ENCODE measurements around the gene DACT2.

GRCh38 chr6:168279403-168279935 is 40.1 kb downstream of the DACT2 start:
- TF ChIP-seq FOXP1 (CRISPR knock-in tag; IDR thresholded peaks at IDR 0.05) (no peak), MAX (CRISPR knock-in tag; IDR thresholded peaks at IDR 0.05) (no peak), TCF7L2 (IDR thresholded peaks at IDR 0.05; ENCODE audit: low read depth, low read length) (no peak), USF2 (CRISPR knock-in tag; IDR thresholded peaks at IDR 0.05) (no peak), RCOR1 (IDR thresholded peaks at IDR 0.05; ENCODE audit: borderline replicate concordance in 1 of 2, low read depth in 2 of 2, low read length in 2 of 2) (no peak), GABPA (tag; conservative IDR thresholded peaks at IDR 0.05; ENCODE audit: low read depth) (no peak), JUN (IDR thresholded peaks at IDR 0.05; ENCODE audit: borderline replicate concordance, low read depth, low read length) (no peak), JUN (CRISPR knock-in tag; IDR thresholded peaks at IDR 0.05; ENCODE audit: borderline replicate concordance) (no peak), CBFB (CRISPR knock-in tag; IDR thresholded peaks at IDR 0.05) (no peak), ATF1 (CRISPR knock-in tag; IDR thresholded peaks at IDR 0.05) (no peak), ATF1 (tag; IDR thresholded peaks at IDR 0.05) (no peak)
